Epidermal melanocyte (primary cell): ENCODE data around the gene KCNIP4.

Experiments used
- DNase-seq: peaks from one replicate; pipeline ENCODE4 v3.0.0; 2011; ENCODE audit warnings: low spot score; ENCODE audit not compliant: insufficient read length

KCNIP4 gene

GRCh38 chr4:21203416-21203815 is 745.2 kb downstream of the KCNIP4 start:
- DNase-seq: no peak

DNA sequence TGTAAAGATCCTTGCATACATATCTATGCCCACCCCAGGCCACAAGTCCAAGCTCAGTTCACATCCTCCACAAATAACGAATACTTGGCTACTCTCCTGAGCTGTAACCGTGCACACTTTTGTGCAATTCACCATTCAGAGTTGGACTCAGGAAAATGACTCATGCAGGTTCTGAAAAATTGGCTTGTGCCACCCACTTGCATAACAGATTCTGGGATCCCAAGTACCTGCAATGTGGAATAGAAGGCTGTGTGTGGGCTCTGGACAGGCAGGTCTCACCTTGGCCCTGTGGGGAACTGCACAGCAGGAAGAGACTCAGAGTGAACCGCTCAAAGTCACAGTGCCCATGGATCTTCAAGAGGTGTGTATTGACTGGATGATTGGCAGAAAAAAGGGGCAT is 745.6 kb downstream of the KCNIP4 start:
- DNase-seq: no peak

GRCh38 chr4:21198683-21199082 is 749.9 kb downstream of the KCNIP4 start:
- DNase-seq: no peak

- no peak for DNase-seq
Measured at GRCh38 chr4:21195682-21196081, 752.9 kb downstream of the KCNIP4 start.

- DNase-seq: no peak
Measured at GRCh38 chr4:21192367-21192766, 756.2 kb downstream of the KCNIP4 start.

GRCh38 chr4:21191317-21191716 is 757.3 kb downstream of the KCNIP4 start:
- DNase-seq: no peak

DNA sequence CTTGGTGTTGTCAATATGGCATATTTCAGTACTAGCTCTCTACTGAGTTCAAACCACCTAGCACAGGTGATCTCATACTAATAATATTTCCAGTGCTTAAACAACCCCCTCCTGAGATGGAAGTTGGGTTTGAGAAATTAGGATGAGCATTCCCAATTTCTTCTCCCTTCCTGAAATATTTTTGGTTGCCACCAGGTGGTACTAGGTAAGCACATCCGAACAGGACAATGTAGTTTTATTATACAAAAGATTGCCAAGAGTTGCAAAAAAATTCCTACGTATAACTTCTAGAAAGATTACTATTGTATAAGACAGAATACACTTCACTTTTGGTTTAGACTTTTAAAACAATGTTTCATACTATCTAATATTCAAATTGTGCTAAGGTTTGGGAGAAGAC is 763.8 kb downstream of the KCNIP4 start:
- DNase-seq: no peak

DNA sequence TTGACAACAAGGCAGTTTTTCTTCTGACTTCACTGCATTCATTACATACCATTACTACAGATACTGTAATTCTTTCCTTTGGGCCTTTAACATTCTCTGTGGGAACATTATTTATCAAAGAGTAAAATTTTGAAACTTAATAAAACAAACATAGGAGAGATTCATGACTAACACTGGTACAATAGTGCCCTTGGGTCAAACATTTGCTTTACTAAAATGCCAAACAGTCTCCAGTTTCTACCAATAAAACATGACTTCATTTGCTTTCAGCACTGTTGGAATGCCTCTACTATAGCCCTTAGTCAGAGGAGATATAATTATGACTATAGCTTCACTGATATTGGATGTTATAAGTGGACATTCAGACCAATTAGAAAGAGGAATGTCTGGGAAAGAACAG is 766.9 kb downstream of the KCNIP4 start:
- no peak for DNase-seq

GRCh38 chr4:21177871-21178270 is 770.7 kb downstream of the KCNIP4 start:
- DNase-seq: no peak

- DNase-seq: no peak
Measured at GRCh38 chr4:21177092-21177491, 771.5 kb downstream of the KCNIP4 start.

DNA sequence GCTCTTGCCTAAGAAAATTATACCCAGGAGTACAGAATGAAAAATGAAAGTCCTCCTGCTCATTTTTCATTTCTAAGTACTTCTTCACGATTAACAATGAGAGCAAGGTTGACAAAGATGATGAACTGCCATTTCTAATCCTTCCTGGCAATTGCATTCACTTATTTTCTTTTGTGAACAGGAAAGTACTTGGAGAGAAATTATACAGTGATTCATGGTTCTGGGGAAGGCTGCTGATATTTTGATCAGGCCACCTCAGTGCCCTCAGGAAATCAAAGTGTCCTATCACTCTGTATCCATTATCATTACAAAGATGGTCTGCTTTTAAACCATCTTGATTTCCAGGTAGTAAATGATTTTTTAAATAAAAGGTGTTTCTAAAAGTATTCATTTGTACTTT is 780.9 kb downstream of the KCNIP4 start:
- no peak for DNase-seq

- DNase-seq: no peak
Measured at GRCh38 chr4:21155367-21155766, 793.2 kb downstream of the KCNIP4 start.

DNA sequence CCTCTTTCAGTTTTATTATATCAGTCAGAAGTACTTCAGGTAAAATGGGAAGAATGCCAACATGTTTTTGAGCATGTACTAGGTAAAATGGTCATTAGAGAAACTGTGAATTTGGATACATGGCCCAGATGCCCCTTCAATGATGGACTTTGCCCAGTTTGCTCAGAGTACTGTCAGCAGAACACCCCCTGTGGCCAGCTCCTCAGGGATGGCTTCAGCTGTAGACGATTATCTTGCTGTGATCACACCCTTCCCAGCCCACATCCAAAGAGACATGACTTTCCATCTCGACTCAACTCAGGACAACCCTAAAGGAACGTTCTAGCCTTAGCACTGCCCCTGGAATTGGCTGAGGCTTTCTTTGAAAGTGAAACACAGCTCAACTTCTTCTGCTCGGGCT is 809.2 kb downstream of the KCNIP4 start:
- DNase-seq: no peak

DNA sequence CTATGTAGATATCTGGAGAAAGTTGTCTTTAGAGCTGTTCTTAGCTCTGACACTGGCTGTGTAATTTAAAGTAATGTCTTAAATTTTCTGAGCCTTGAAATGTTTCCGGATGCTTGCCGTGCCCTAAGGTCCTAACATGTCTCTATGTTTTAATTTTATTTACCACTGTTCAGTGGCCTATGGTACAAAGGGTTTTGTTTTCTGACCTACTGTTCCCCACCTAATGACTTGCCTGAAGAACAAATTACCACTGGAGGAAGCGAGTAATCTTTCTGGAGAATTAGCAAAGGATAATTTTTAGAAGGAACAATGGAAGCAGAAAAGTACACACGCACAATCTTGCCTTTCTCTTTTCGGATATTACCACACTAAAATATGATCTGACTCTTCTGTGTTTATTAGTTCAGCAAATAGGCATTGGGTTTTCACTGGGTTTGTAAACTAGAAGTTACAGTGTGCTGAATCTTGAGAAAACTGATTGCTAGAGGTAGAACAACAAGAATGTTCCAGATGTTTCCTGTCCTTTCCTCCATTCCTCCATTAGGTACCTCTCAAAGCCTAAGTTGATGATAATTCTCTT is 812.4 kb downstream of the KCNIP4 start:
- DNase-seq: no peak

- DNase-seq: no peak
Measured at GRCh38 chr4:21134994-21135393, 813.6 kb downstream of the KCNIP4 start.

DNA sequence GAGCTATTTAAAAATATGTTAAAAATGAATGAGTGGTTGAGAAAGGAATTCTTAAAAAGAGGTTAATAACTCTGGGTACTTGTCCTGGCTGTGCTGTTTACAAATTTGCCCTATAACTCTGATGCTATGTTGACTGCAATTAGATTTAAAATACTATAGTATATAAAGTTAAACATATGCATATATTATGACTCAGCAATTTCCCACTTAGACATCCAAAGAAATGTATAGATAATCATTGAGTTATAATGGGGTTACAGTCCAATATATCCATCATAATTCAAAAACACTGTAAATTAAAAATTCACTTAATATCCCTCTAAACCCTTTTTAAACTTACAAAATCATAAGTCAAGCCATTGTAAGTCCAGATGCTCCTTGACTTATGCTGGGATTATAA is 818.0 kb downstream of the KCNIP4 start:
- DNase-seq: no peak

GRCh38 chr4:21126014-21126512 is 822.5 kb downstream of the KCNIP4 start:
- no peak for DNase-seq

GRCh38 chr4:21118301-21118700 is 830.3 kb downstream of the KCNIP4 start:
- DNase-seq: no peak

DNA sequence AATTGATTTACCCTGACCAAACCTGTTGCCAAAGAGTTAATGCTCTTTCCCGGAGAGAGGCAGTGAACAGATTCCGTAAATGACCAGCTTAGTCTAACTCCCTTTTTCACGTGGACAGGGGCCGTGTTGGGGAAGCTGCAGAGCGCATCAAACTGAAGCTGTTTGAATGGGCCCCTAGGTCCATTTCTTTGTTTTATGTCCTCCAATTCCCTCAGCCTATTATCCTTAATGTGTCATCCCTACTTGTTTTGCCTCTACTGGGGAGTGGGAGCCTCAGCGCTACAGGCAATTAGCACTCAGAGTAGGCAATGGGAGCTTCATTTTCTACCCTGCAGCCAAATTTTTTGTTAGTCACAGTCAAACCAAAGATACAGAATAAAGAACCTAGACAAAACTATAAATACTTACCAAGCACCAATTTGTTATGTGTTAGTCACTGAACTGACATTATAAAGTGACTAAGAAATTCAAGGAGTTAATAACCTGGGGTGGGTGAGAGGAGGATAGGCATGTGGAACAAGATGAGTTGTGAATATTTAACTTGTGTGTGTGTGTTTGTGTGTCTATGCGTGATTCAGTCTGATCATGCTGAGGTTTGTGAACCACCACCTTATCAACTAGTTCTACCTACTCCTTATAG is 830.9 kb downstream of the KCNIP4 start:
- no peak for DNase-seq

- no peak for DNase-seq
Measured at GRCh38 chr4:21113496-21114223, 834.9 kb downstream of the KCNIP4 start.

DNA sequence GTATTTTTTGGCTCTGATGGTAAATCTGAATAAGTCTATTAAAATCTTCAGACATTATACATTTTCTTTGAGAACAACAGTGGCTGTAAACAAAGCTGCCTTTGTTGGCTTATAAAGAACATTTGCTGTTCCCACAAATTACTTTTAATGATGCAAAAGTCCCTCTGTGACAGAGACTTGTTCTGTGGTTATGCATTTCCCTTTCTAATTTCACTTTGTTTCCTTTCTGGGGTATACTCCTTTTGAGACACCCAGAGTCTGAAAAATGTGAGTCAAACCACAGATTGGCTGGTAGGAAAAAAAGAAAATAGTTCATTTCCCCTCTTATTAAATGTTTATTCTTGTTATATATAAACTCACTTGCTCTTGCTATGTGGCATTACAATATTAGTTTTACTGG is 845.9 kb downstream of the KCNIP4 start:
- no peak for DNase-seq

DNA sequence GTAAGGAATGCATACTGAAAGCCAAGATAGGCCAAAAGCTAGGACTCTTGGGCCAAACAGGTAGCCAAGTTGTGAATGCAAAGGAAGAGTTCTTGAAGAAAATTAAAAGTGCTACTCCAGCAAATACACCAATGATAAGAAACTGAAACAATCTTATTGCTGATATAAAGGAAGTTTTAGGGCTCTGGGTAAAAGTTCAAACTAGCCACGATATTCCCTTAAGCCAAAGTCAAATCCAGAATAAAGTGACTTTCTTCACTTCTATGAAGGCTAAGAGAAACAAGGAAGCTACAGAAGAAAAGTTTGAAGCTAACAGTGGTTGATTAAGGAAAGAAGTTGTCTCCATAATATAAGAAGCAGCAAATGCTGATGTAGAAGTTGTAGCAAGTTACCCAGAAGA is 850.7 kb downstream of the KCNIP4 start:
- DNase-seq: no peak

DNA sequence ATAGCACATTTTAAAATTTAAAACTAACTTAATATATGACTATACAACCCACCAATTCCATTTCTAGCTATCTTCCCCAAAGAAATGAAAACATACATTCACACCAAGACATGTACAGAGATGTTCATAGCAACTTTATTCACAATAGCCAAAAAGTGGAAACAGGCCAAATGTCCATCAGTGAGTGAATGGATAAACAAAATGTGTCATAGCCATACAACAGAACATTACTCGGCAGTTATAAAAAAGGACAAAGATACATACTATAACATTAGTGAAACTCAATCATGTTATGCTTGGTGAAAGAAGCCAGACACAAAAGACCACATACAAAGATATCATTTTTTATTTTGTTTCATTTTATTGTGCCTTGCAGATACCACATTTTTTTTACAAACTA is 851.5 kb downstream of the KCNIP4 start:
- no peak for DNase-seq
